COR-L47 (cell line): Measurements from ENCODE around the gene TRAF3.
A peak's percentile ranks its signal among the peaks of the same experiment; 100 is the strongest.
"Not testable (repeated sequence)": the region's sequence is repeated elsewhere in the genome, so short reads cannot be mapped to it uniquely, and the experiment has no call there.

ENCODE experiments used
- DNase-seq: peaks from one replicate; lab custom pipeline; 2025; lab: John Stamatoyannopoulos, UW

The TRAF3 gene

DNA sequence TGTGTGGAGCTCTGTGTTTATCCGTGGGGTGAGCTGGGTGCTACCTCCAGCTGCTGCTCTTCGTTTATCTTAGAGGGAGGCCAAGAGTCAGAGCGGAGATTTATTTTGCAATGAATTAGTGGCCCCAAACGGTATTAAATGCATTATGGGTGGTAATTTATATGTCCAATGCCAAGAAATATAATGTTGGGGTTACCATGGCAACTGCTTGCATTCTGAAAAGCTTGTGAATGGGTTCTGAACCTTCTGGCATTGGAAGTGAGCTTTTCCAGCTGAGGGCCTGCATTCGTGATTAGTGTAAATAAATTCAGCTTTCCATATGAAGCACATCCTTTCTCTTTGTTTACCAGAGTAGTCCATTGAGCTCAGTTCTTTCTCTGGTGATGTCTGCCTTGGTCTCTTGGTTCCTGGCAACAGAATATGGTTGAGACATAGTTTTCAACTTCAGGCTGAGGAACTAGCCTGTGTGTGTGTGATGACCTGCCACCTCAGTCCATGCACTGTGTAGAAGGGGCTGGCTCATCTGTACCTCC, 51.8 kb downstream of the TRAF3 start:
- DNase-seq, result peak; percentile 58

DNA sequence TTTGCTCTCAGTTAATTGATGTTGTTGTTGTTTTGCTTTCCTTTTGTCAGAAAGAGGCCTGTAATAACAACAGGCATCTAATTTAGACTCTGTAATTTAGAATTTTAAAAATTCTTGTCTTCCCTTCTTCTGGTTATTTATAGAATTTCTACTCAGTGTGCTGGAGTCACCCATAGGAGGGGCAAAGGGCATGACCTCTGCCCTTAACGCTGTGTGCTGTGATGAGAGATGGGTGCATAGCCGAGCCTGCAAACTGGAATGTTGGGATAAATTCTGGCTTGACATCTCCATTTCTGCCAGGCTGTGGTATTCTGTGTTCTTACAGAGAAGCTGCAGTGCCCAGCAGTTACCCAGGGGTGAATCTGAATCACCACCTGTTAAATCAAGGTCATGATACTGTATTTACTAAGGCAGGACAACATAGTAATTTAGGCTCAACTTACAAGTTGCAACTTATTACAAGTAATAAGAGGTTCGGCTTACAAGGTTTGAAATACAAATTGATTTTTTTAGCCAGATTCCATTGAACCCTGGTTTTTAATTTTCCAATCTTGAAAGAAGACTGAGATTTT, 53.3 kb downstream of the TRAF3 start:
- DNase-seq, result no peak

DNA sequence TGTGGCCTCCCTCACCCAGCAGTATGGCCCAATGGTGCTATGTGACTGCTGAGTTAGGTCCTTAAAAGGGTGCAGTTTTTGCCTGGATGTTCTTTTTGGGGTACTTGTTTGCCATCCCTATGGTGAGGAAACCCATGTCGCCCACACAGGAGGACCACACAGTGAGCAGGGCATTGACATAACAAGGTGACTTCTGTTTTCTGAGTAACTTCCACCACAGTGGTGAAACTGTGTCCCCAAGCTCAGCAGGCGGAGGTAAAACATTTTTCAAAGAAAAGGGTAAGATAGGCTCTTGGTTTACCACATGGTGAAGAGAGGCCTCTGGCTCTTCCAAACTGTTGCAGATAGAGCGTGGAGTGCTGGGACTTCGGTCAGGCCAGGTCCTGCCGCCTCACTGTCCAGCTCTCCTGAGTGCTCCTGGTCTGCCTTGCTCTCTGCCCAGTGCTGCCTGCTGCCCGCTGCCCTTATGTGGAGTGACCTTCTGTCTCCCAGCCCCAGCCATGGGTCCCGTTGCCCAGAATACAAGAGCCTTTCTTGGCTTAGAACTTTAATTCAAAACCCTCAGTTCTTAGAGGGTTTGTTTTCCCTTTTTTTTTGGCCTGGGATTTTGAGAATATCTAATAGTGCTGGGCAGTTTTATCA, 54.0 kb downstream of the TRAF3 start:
- DNase-seq, result no peak

DNA sequence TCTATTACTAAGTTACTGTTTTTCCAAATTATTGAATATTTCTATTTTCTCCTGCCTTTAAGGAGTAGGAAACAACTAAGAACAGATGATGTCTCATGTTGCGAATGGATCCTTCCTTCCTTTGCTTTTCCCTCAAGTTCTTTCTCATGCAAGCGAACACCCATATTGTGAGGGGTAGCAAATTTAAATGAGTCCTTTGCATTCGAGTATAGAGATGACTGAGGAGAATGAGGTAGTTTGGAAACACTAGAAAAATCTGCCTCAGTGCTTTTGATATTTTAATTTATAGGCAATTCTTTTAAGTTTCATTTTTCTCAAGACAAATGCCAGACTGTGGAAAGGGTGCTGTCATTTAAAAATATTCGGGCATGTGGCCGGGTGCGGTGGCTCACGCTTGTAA, 56.1 kb downstream of the TRAF3 start:
- DNase-seq, result no peak

DNA sequence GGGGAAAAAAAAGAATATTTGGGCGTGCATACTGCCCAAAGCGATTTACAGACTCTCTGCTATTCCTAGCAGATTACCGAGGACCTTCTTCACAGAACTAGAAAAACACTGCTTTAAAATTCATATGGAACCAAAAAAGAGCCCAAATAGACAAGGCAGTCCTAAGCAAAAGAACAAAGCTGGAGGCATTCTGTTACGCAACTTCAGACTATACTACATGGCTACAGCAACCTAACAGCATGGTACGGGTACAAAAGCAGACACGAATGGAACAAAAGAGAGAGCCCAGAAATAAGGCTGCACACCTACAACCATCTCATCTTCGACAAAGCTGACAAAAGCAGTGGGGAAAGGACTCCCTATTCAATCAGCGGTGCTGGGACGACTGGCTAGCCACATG, 56.7 kb downstream of the TRAF3 start:
- no peak for DNase-seq

DNA sequence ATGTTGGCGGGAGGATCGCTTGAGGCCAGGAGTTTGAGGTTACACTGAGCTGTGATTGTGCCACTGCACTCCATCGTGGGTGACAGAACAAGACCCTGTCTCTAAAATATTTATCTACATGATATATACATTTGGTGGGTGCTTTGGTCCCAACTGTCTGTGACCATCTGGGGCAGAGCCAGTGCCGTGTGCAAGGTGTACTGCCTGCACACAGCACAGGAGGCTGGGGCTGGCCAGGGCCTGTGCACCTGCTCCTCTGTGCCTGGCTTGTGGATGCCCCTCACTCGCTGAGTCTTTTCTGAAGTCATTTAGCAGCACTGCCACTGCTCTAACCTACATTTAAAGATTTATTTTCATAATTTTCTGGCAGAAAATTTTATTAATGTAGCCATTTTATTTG, 58.7 kb downstream of the TRAF3 start:
- DNase-seq, result no peak

DNA sequence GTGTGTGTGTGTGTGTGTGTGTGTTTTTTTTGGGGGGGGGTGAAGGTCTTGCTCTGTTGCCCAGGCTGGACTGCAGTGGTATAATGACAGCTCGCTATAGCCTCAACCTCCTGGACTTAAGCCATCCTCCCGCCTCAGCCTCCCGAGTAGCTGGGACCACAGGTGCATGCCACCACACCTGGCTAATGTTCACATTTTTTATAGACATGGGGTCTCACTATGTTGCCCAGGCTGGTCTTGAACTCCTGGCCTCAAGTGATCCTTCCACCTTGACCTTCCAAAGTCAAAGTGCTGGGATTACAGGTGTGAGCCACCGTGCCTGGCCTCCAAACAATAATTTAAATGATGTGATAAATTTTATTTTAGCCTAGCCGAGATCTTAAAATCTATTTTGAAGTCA, 59.9 kb downstream of the TRAF3 start:
- not testable (repeated sequence) for DNase-seq

DNA sequence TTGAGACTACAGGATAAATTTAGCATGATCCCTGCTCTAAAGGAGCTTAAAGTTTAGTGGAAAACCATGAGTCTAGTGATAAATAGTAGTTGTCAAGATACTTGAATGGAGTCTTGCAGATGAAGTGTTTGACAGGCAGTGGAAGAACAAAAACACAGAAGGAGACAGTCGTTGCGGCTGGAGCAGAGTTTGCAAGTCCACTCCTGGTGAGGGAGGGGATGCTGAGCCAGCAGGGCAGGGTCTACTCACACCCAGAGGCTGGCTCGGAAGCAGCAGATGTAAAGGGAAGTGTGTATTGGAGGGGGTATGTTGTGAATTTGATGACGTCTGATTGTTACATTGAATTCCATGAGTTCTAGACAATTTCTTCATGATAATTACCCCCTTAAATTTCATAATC, 61.3 kb downstream of the TRAF3 start:
- no peak for DNase-seq

DNA sequence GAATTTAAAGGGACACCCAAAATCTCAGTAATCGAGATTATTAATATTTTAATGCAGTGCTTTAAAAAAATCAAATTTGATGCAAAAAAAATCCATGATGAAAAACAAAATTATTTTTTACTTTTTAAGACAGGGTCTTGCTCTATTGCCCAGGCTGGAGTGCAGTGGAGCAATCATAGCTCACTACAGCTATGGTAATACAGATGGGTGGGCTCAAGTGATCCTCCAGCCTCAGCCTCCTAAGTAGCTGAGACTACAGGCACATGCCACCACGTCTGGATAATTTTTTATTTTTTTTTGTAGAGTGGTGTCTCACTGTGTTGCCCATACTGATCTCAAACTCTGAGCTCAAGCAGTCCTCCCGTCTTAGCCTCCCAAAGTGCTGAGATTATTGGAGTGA, 62.9 kb downstream of the TRAF3 start:
- DNase-seq, result no peak

DNA sequence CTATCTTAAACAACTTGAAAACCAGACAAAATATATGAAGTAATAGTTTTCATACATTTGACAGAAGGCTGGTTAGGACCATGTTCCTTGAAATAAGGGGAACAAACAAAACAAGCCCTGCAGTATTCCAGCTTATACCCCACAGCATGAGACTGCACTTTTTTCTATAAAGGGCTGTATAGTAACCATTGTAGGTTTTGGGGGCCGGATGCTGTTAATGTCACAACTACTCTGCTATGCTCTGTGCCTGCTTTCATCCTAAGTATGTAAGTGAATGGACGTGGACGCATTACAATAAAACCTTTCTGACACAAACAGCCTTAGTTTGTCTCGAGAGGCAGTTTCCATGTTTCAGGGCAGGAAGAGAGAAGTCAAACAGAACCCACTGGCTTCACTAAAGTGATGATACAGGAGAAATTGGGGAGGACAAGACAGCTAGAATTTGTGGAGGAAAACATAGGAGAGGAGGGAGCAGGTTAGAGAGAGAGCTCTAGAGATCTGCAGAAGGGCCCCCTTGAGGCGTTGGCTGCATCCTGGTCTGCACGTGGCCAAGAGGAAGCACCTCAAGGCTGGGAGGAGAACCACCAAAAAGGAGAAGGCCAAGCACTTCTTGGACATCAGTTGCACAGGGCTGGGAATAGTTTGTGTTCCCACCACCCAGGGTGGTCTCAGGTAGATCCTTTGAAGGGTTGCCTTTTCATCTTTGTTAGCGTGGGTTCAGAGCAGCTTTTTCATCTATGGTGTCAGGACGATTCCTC, 63.7 kb downstream of the TRAF3 start:
- DNase-seq, result no peak

DNA sequence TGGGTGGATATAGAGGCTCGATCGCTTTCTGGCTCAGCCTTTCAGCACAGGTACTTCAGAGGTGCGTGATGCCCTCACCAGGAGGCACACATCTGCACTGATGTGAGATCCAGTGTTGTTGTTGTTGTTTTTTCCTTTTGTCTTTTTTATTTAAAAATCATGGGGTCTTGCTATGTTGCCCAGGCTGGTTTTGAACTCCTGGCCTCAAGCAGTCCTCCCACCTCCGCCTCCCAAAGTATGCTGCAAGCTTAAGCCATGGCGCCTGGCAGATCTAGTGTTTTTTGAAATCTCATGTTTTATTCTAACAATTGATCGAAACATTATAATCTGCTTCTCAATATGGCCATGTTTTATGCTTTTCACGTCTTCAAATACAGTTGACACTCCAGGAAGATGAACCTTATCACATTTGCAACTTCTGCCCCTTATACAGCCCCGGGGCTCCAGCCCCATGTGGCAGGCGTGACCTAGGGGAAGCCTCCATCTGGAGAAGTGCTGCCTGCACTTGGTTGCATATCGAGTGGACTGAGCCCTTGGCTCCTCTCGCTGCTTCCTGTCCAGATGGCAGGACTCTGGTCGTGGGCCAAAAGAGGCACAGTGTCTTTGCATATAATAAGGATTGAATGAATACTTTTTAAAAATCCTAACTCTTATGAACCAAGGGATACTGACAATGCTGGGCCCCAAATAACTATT, 71.7 kb downstream of the TRAF3 start:
- DNase-seq, result peak; percentile 17

DNA sequence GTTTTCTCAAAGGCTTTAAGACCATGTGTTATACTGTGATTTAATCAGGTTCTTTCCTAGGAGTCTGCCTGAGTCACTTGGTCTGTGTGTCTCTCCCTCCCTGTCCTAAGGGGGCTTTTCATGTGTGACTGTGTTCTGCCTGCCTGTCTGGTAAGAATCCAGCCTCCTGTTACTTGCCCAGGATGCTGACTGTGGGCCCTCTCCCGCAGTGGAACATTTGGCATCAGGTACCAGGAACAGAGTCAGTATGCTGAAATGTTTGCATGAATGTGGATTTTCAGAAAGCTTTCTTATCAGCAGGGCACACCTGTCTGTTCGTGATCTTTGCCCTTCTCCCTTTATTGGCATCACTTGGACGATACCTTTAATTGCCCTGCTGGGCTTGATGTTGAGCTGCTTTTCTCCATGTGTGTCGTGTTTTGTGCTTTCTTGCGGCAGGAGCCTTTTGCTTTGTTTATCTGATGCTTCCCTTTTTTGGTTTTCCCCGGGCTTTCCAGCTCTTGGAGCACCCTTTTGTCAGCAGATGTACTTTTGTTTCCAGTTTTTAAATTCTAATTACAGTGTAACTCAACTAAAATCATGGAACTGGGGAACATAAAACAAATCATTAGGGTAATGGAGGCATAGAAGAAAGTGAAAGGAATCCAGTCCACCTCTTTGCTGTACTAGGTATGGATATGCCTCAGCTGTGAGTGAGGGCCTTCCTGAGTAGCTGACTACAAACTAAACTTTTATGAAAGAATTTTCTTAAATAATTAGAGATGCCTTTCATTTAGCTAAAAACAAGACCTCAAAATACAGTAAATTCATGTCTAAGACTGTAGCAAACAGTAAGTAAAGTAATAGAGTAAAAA, 72.5 kb downstream of the TRAF3 start:
- DNase-seq, result peak; percentile 37

DNA sequence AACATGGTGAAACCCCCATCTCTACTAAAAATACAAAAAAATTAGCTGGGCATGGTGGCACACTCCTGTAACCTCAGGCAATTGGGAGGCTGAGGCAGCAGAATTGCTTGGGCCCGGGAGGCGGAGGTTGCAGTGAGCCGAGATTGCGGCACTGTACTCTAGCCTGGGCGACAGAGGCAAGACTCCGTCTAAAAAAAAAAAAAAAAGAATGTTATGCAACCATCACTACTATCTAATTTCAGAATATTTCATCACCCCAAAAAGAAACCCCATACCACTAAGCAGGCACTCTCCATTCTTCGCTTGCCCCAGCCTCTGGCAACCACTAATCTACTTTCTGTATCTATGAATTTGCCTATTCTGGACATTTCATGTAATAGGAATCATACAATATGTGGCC, 76.4 kb downstream of the TRAF3 start:
- no peak for DNase-seq

DNA sequence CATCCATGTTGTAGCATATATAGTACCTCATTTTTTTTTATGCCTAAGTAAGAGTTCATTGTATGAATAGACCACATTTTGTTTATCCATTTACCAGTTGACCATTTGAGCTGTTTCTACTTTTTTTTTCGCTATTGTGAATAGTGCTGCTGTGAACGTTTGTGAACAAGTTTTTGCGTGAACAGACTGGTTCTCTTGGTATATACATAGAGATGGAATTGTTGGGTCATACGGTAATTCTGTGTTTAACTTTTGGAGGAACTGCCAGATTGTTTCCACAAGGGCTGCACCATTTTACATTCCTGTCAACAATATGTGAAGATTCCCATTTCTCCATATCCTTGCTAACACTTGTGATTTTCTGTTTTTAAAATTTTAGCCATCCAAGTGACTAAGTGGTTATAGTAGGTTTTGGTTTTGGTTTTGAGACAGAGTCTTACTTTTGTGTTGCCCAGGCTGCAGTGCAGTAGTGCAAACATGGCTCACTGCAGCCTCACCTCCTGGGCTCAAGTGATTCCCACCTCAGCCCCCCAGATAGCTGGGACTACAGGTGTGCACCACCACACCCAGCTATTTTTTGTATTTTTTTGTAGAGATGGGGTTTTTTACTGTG, 76.9 kb downstream of the TRAF3 start:
- DNase-seq, result no peak

DNA sequence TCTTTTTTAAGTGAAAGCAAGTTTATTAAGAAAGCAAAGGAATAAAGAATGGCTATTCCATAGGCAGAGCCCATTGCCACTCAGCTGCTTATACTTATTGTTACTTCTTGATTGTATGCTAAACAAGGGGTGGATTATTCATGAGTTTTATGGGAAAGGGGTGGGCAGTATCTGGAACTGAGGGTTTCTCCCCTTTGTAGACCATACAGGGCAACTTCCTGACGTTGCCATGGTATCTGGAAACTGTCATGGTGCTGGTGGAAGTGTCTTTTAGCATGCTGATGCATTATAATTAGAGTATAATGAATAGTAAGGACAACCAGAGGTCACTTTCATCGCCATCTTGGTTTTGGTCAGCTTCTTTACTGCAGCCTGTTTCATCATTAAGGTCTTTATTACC, 78.9 kb downstream of the TRAF3 start:
- no peak for DNase-seq

DNA sequence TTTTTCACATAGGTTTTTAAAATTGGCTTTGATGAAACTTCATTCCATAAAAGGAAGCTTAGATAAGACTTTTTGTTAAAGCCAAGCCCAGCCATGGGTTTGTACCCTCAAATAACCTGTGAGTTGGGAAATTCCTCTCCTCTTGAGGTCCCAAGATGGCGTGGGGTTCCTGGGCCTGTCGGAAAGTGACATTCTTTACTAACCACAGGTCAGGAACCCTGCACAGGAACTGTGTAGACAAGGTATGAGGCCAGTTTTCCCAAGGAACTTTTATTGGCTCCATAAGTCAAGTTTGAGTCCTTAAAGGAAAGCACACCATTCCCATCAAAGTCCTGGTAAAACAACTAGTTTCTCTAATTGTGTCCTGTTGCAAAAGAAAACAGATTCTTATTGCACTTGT, 80.2 kb downstream of the TRAF3 start:
- no peak for DNase-seq

DNA sequence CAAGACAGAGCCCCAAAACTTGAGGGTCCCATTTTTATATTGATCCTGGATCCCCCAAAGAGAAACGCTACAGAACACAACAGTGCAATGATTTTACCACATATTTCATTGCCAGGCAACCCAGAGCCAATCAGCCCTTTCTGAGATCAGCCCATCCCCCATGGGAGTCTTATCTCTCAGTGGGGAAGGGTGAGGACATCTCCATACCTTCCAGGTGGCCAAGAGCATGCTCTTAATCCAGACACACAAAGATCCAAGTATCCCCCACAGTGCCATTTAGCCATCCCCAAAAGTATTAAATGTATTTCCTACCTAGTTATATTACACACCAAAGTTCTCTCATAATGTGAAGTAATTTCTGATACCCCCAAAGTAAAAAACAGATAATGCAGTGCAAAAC, 82.7 kb downstream of the TRAF3 start:
- DNase-seq, result no peak

DNA sequence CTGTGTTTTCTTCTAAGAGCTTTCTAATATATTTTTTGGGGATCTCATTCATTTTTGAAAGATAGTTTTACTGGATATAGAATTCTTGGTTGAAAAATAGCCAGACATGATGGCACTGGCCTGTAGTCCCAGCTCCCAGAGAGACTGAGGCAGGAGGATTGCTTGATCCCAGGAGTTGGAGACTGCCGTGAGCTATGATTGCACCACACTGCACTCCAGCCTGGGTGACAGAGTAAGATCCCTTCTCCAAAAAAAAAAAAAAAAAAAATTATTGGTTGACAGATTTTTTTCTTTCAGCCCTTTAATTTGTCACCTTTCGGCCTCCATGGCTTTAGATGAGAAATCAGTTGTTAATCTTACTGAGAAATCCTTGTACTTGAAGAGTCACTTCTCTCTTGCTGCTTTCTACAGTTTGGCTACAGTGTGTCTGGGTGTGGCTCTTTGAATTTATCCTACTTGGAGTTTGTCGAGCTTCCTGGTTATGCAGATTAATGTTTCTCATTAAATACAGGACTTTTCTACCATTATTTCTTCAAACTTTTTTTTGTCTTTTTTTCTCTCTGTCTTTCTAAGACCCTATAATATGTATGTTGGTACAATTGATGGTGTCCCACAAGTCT, 85.0 kb downstream of the TRAF3 start:
- no peak for DNase-seq

DNA sequence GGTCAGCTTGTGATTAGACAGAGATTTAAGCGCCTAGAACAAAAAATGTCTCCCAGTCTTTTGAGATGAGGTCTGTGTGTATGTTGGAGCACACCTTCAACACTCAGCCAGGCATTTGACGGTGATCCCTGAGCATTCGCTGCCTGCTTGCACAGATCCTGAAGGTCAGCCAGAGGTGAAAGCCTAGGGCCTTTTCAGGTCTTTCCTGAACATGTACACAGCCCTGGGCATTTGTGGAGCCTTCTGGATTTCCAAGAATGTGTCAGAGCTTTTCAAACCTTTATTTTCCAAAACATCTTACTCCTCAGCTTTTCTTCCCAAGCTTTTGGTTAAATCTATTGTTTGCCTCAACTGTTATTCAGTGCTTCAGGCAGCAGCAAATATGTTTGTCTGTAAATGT, 86.1 kb downstream of the TRAF3 start:
- no peak for DNase-seq

DNA sequence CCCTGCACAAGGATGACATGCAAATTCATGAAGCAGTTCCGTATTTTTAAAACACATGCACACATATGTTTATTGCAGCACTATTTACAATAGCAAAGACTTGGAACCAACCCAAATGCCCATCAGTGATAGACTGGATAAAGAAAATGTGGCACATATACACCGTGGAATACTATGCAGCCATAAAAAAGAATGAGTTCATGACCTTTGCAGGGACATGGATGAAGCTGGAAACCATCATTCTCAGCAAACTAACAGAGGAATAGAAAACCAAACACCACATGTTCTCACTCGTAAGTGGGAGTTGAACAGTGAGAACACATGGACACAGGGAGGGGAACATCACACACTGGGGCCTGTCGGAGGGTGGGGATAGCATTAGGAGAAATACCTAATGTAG, 88.7 kb downstream of the TRAF3 start:
- not testable (repeated sequence) for DNase-seq
